CD4-positive, CD25-positive, alpha-beta regulatory T cell (primary cell): Measurements from ENCODE around the gene ATXN1. TPM values are rescaled to one million over a fixed set of nuclear protein-coding genes. Genes with fewer than 3 reads are reported as not detected.

Experiments used
- ATAC-seq, 2 donors: fragments of 150-1000 bp; cut with Tn5 transposase; one replicate each; pipeline ENCODE4 v1.10.0; 2021; ENCODE audit warnings: low read depth in 2 of 2, moderate number of reproducible peaks in 2 of 2, moderate library complexity in 1 of 2
- DNase-seq, 3 donors: peaks; one replicate each; pipeline versions ENCODE4 v3.0.0 to v3.0.0-alpha.2; 2012 to 2022; ENCODE audit warnings: mixed read lengths in 1 of 3
- H3K27ac ChIP-seq: one replicate; pipeline ENCODE4 v1.7.0; 2013; ENCODE audit warnings: mild to moderate bottlenecking, low read length; ENCODE audit not compliant: insufficient read depth, poor library complexity, severe bottlenecking
- H3K27me3 ChIP-seq: one replicate; pipeline ENCODE4 v1.7.0; 2013; ENCODE audit warnings: low read length; ENCODE audit not compliant: control insufficient read depth, insufficient read depth
- H3K36me3 ChIP-seq: one replicate; pipeline ENCODE4 v1.7.0; 2013; ENCODE audit warnings: mild to moderate bottlenecking, low read length, moderate library complexity; ENCODE audit not compliant: control insufficient read depth, insufficient read depth
- H3K4me1 ChIP-seq: 2 replicates; pipeline ENCODE4 v1.7.0; 2013; ENCODE audit warnings: mild to moderate bottlenecking, low read length; ENCODE audit not compliant: insufficient read depth, control insufficient read depth, poor library complexity, severe bottlenecking
- H3K4me3 ChIP-seq: one replicate; pipeline ENCODE4 v1.7.0; 2013; ENCODE audit warnings: low read depth, mild to moderate bottlenecking, low read length, moderate library complexity
- H3K9me3 ChIP-seq, 2 experiments: 1 replicate in 1 of 2; 2 replicates in 1 of 2; pipeline ENCODE4 v1.7.0; 2013; ENCODE audit warnings: low read length in 2 of 2, mild to moderate bottlenecking in 1 of 2, moderate library complexity in 1 of 2; ENCODE audit not compliant: control insufficient read depth in 2 of 2
- H3K27ac Mint-ChIP-seq, 3 donors: one replicate each; pipeline ENCODE4 v1.8.0; 2020 to 2022; ENCODE audit warnings: mild to moderate bottlenecking in 3 of 3, mixed read lengths in 3 of 3, moderate library complexity in 2 of 3
- H3K27me3 Mint-ChIP-seq: one replicate; pipeline ENCODE4 v1.8.0; 2022; ENCODE audit warnings: mild to moderate bottlenecking, mixed read lengths
- H3K36me3 Mint-ChIP-seq: one replicate; pipeline ENCODE4 v1.8.0; 2020; ENCODE audit warnings: mixed read lengths
- H3K4me1 Mint-ChIP-seq, 4 donors: one replicate each; pipeline ENCODE4 v1.8.0; 2020 to 2022; ENCODE audit warnings: mixed read lengths in 4 of 4, mild to moderate bottlenecking in 1 of 4
- H3K4me3 Mint-ChIP-seq, 4 donors: one replicate each; pipeline ENCODE4 v1.8.0; 2020 to 2022; ENCODE audit warnings: mild to moderate bottlenecking in 4 of 4, mixed read lengths in 4 of 4, moderate library complexity in 3 of 4
- H3K9me3 Mint-ChIP-seq, 7 donors: one replicate each; pipeline ENCODE4 v1.8.0; 2020 to 2022; ENCODE audit warnings: mixed read lengths in 7 of 7, mild to moderate bottlenecking in 3 of 7, moderate library complexity in 2 of 7
- polyA plus RNA-seq, 4 donors: library from polyadenylated mRNA; unstranded; fragments of 300-500 nt; fragmentation: Illumina TruSeq; gene quantifications; one replicate each; pipeline ENCODE4 v1.2.3, GENCODE V29; 2021
- total RNA-seq: library from RNA; stranded (reverse); gene quantifications from one replicate; pipeline ENCODE4 v1.2.3, GENCODE V29; 2022

ATXN1 gene
- total and polyA plus RNA-seq, 5 donors from 2014 or later: 15.8 to 191 (median 19.2) TPM

DNA sequence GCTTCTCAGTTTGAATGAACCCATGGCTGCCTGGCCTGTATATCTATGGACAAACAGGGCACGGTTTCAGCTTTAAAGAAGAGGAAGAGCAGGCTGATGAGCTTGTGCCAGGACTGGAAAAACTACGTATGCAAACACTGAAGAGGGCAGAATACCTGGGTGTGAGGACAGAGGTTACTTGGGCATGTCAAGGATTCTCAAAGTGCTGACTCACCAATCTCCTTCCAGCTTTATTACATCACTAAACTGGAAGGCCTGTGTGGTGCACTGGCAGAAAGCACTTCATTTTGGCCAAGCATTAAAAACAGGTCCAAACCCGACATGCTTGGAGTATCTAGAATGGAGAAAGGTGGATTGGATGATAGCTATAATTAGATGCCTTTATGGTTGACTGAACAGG is 427.7 kb downstream of the ATXN1 start:
- H3K27ac Mint-ChIP-seq: peak overlapping the region in 1 of 3 donors; percentile 48
- Histone ChIP-seq H3K27me3 (no peaks in the 10 kb centered on the region), H3K27ac (no peak overlapping the region), H3K4me3 (no peak overlapping the region), H3K4me1 (peaks cover 15% of the 10 kb centered on the region), H3K9me3 (no peaks in the 10 kb centered on the region), H3K36me3 (no peaks in the 10 kb centered on the region)
- no peak for DNase-seq
- peaks cover 0 to 11% (median 6%) of the 10 kb centered on the region in 4 donors for H3K4me1 Mint-ChIP-seq
- no peak overlapping the region for H3K4me3 Mint-ChIP-seq
- H3K9me3 Mint-ChIP-seq: no peaks in the 10 kb centered on the region
- ATAC-seq: no peak
- no peaks in the 10 kb centered on the region for H3K27me3 Mint-ChIP-seq
- H3K36me3 Mint-ChIP-seq: peaks cover 12% of the 10 kb centered on the region

DNA sequence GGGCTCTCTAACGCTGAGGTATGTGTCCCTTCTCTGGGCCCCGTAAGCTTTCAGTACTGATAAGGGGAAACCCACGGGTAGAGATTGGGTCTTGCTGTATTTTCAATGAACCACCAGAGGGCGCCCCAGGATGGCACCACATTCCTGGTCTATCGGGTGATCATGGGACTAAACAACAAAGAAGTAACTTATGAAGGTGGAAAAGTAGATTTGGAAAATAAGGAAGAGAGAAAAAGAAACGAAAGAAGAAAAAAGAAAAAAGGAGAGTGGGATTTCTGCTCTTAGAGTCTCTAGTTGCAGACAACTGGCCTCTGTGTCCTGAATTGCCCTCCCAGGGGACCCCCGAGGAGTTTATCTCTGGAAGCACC is 429.1 kb downstream of the ATXN1 start:
- Histone ChIP-seq H3K27me3 (no peaks in the 10 kb centered on the region), H3K9me3 (no peaks in the 10 kb centered on the region), H3K4me1 (peaks cover 15% of the 10 kb centered on the region), H3K4me3 (peak overlapping the region; percentile 61), H3K36me3 (peaks cover 4% of the 10 kb centered on the region), H3K27ac (peak overlapping the region; percentile 62)
- ATAC-seq (peak; percentile 83 to 87), DNase-seq (peak; percentile 71 to 84 (median 77))
- no peaks in the 10 kb centered on the region for H3K27me3 Mint-ChIP-seq
- no peaks in the 10 kb centered on the region for H3K9me3 Mint-ChIP-seq
- no peak overlapping the region for H3K27ac Mint-ChIP-seq
- no peak overlapping the region for H3K4me3 Mint-ChIP-seq
- peaks cover 0 to 10% (median 6%) of the 10 kb centered on the region in 4 donors for H3K4me1 Mint-ChIP-seq
- peaks cover 16% of the 10 kb centered on the region for H3K36me3 Mint-ChIP-seq

DNA sequence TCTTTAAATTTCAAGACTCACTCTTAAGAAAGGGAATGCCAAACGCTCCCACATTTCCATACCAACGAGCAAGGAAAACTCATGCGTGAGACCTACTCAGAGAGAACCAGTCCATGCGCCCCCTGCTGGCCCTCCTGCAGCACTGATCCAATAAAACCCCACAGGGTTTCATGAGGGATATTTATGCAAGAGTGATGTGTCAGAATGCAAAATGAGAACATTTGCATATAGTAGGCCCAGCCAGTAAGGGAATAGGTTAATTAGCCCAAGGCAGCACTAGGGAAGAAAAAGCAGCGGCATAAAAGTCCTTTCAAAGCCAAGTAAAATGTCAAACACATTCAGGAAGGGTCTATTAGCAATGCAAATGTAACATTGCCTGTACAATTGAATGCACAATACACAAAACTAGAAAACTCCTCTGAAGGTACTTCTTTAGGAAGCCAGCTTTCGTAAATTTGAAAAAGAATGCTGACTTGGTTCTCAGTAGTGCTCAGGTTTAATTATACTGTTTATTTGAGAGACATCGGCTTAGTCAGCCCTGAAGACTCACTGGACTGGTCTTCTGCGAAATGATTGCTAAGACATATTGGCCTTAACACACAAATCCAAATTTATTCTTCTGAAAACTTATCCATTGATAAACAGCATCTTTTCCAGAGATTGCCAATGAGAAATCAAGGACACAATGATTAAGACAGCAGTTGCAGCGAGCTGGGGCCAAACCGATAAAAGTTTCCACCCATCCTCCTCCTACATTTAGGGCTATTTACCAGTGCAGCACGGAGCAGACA is 429.7 kb downstream of the ATXN1 start:
- Histone ChIP-seq H3K27ac (peak overlapping the region; percentile 62), H3K27me3 (no peaks in the 10 kb centered on the region), H3K36me3 (peaks cover 10% of the 10 kb centered on the region), H3K4me3 (peak overlapping the region; percentile 61), H3K4me1 (peaks cover 15% of the 10 kb centered on the region), H3K9me3 (no peaks in the 10 kb centered on the region)
- Mint-ChIP-seq H3K36me3 (peaks cover 20% of the 10 kb centered on the region), H3K9me3 (no peaks in the 10 kb centered on the region), H3K4me3 (no peak overlapping the region), H3K4me1 (peaks cover 0 to 10% (median 6%) of the 10 kb centered on the region in 4 donors), H3K27me3 (no peaks in the 10 kb centered on the region), H3K27ac (no peak overlapping the region)
- DNase-seq (peak; percentile 44 to 70 (median 58)), ATAC-seq (peak; percentile 50 to 68)

DNA sequence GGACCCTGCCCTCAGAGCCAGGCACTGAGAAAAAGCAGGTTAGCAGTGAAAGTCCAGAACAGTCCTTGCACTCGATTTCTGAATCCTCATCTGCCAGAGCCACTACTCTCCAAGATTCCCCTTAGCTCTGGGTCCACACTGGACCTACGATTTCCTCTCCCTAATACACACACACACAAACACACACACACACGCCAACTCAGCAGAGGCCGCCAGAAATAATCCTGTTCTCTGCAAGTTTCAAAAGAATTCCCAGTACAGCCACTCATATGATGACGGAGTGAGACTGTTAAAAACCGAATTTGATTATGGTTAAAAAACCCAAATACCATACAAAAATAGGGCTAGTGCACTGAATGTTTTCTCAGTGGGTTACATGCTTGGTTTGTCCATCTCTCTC is 432.0 kb downstream of the ATXN1 start:
- no peak for ATAC-seq
- Histone ChIP-seq H3K9me3 (no peaks in the 10 kb centered on the region), H3K36me3 (peaks cover 25% of the 10 kb centered on the region), H3K27me3 (no peaks in the 10 kb centered on the region), H3K4me3 (no peak overlapping the region), H3K27ac (no peak overlapping the region), H3K4me1 (peaks cover 15% of the 10 kb centered on the region)
- H3K27me3 Mint-ChIP-seq: no peaks in the 10 kb centered on the region
- H3K36me3 Mint-ChIP-seq: peaks cover 30% of the 10 kb centered on the region
- peak overlapping the region in 2 of 3 donors; percentile 28 to 39 for H3K27ac Mint-ChIP-seq
- peaks cover 3 to 19% (median 10%) of the 10 kb centered on the region in 4 donors for H3K4me1 Mint-ChIP-seq
- H3K4me3 Mint-ChIP-seq: no peak overlapping the region
- no peaks in the 10 kb centered on the region for H3K9me3 Mint-ChIP-seq
- no peak for DNase-seq

DNA sequence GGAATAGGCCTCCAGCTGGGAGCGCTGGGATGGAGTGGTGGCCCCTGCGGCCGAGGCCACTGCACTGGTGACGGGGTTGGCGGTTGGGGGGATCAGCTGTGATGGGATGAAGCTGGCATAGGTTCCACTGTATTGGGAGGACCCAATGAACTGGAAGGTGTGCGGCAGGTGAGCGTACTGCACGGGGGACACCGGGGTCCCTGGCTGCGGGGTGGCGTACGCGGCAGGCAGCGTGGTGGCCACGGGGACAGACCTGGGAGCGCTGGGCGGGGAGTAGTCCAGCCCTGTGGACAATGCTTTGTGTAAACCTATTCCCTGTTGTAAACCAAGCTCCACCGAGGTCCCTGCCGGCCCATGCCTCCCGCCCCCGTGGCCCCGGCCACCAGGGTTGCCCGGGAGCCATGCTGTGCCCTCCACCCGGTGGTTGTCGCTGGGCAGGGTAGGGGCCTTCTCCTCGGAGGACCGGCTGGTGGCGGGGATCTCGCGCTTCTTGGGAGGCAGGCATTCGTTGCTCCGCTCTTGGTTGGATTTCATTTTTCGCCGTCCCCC is 433.4 kb downstream of the ATXN1 start:
- peak overlapping the region in 1 of 4 donors; percentile 66 for H3K4me3 Mint-ChIP-seq

DNA sequence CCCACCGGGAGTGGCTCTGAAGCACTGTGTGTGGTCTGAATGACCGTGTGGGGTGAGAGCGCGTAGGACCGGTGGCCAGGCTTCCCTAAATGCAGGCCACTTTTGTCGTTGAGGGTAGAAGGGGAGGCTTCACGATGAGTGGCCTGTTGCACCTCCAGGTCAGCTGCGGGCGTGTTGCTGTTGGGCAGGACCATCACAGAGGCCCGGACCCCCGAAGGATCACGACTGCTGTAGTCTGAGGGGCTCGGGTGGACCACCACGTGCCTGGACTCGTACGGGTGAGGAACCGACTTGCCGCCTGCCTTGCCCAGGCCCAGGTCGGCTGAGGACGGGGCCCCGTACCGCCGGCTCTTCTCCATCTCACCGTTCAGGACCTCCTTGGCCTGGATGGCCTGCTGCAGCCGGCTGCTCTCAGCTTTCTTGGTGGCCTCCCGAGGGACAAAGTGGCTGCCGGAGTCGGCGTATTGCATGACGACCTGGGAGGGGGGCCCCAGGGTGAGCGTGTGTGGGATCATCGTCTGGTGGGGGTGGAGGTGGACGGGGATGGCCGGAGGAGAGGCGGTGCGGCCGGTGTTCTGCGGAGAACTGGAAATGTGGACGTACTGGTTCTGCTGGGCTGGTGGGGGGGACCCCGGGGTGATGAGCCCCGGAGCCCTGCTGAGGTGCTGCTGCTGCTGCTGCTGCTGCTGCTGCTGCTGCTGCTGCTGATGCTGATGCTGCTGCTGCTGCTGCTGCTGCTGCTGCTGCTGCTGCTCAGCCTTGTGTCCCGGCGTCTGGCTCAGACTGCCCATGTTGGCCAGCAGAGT is 434.1 kb downstream of the ATXN1 start:
- H3K27me3 Mint-ChIP-seq: no peaks in the 10 kb centered on the region
- H3K4me3 ChIP-seq: no peak overlapping the region
- H3K36me3 ChIP-seq: peaks cover 25% of the 10 kb centered on the region
- H3K4me1 Mint-ChIP-seq: peaks cover 14 to 37% (median 23%) of the 10 kb centered on the region in 4 donors
- H3K9me3 Mint-ChIP-seq: no peaks in the 10 kb centered on the region
- H3K4me3 Mint-ChIP-seq: peak overlapping the region in 1 of 4 donors; percentile 66
- DNase-seq (no peak), ATAC-seq (no peak)
- no peaks in the 10 kb centered on the region for H3K27me3 ChIP-seq
- H3K9me3 ChIP-seq: no peaks in the 10 kb centered on the region
- H3K4me1 ChIP-seq: peaks cover 32% of the 10 kb centered on the region
- H3K27ac ChIP-seq: no peak overlapping the region
- H3K27ac Mint-ChIP-seq: peak overlapping the region in 2 of 3 donors; percentile 46 to 48
- H3K36me3 Mint-ChIP-seq: peaks cover 30% of the 10 kb centered on the region

More for the DNA sequence above, 433.4 kb downstream of the ATXN1 start:
- H3K4me3 ChIP-seq: no peak overlapping the region
- H3K27ac ChIP-seq: no peak overlapping the region
- Mint-ChIP-seq H3K27me3 (no peaks in the 10 kb centered on the region), H3K9me3 (no peaks in the 10 kb centered on the region), H3K4me1 (peaks cover 8 to 31% (median 16%) of the 10 kb centered on the region in 4 donors), H3K36me3 (peaks cover 30% of the 10 kb centered on the region), H3K27ac (peak overlapping the region in 2 of 3 donors; percentile 16 to 48)
- H3K27me3 ChIP-seq: no peaks in the 10 kb centered on the region
- ATAC-seq: no peak
- H3K9me3 ChIP-seq: no peaks in the 10 kb centered on the region
- peaks cover 28% of the 10 kb centered on the region for H3K4me1 ChIP-seq
- no peak for DNase-seq
- H3K36me3 ChIP-seq: peaks cover 25% of the 10 kb centered on the region

DNA sequence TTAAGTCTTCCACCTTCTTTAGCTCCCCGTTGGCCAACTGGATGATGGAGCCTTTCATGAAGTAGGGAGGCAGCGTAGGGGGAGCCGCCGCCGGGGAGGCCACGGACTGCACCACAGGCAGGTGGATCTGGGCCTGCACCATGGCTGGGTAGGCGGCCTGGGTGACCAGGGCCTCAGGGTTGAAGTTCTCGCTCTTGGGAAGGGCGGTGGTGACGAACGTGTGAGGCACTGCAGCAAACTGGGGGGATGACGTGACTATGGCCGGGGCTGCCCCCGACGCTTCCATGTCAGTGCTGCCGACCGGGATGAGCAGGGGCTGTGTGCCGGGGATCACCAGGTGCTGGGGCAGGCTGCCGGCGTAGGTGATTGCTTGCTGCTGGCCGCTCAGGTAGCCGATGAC is 434.7 kb downstream of the ATXN1 start:
- Mint-ChIP-seq H3K4me1 (peaks cover 14 to 44% (median 28%) of the 10 kb centered on the region in 4 donors), H3K9me3 (no peaks in the 10 kb centered on the region), H3K27me3 (no peaks in the 10 kb centered on the region), H3K4me3 (no peak overlapping the region), H3K36me3 (peaks cover 30% of the 10 kb centered on the region), H3K27ac (peak overlapping the region in 2 of 3 donors; percentile 32 to 46)
- Histone ChIP-seq H3K9me3 (no peaks in the 10 kb centered on the region), H3K36me3 (peaks cover 25% of the 10 kb centered on the region), H3K27me3 (no peaks in the 10 kb centered on the region), H3K4me3 (no peak overlapping the region), H3K27ac (no peak overlapping the region), H3K4me1 (peaks cover 32% of the 10 kb centered on the region)
- ATAC-seq (no peak), DNase-seq (no peak)
